ENCODE results near the gene RPS28. TPM values are rescaled to one million over a fixed set of nuclear protein-coding genes. Genes with fewer than 3 reads are reported as not detected.
A peak's percentile ranks its signal among the peaks of the same experiment; 100 is the strongest.
"Not testable (repeated sequence)": the region's sequence is repeated elsewhere in the genome, so short reads cannot be mapped to it uniquely, and the experiment has no call there.

RPS28 gene
- total RNA-seq = 1,343 to 1,395 TPM (median 1,352 TPM) in 3 replicates

DNA sequence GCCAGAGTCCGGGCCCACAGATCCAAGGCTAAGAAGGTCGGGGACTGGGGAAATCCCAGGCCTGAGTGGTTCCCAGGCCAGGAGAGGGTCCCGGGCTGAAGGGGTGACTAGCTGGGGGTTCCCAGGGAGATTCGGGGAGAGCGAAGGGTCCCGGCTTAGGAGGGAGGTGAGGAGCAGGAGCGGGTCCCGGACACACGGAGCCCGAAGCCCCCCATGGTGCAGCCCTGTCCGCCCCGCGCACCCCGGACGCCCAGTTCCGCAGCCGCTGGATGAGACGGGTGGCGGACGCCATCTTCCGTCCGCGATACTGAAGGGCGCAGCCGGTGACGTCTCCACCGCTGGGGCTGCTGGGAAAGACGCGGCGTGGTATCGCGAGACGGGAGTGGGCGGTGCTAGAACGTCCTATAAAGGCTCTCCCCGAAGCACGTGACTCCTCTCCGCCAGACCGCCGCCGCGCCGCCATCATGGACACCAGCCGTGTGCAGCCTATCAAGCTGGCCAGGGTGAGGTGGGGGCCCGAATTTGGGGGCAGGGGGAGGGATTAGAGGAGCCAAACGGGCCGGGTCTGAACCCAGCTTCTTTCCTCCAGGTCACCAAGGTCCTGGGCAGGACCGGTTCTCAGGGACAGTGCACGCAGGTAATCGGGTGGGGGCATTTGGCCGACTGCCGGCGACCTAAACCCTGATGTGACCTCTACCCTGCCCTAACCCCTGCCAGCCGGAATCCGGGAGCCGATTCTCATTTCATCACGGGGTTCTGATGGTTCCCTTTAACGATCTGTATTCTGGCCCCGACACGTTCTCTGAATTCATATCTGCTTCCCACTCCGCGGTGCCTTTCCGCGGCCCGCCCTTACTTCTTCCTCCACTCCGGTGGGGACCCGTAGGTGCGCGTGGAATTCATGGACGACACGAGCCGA lies at the start of gene RPS28, which contains the start of gene NDUFA7:
TSS of gene RPS28 (plus strand) at position 430 of the 919 bp plus-strand sequence. CDS start at position 465, 35 bp downstream.
TSS of gene NDUFA7 (minus strand) at position 309 of the 919 bp plus-strand sequence. CDS start at position 292, 17 bp downstream.
- peak; percentile 96 to 98 for DNase-seq (ENCODE audit: low spot score in 2 of 2, unreplicated experiment in 2 of 2)
- Mint-ChIP-seq H3K27ac (peak within 1 kb of the TSS; percentile 98), H3K4me3 (peak within 1 kb of the TSS; percentile 95), H3K27me3 (ENCODE audit: low read depth) (no peaks in the 10 kb centered on the region), H3K4me1 (peaks cover 27% of the 10 kb centered on the region), H3K9me3 (no peaks in the 10 kb centered on the region), H3K36me3 (no peaks in the 10 kb centered on the region)
- TF ChIP-seq, protein P1, sequence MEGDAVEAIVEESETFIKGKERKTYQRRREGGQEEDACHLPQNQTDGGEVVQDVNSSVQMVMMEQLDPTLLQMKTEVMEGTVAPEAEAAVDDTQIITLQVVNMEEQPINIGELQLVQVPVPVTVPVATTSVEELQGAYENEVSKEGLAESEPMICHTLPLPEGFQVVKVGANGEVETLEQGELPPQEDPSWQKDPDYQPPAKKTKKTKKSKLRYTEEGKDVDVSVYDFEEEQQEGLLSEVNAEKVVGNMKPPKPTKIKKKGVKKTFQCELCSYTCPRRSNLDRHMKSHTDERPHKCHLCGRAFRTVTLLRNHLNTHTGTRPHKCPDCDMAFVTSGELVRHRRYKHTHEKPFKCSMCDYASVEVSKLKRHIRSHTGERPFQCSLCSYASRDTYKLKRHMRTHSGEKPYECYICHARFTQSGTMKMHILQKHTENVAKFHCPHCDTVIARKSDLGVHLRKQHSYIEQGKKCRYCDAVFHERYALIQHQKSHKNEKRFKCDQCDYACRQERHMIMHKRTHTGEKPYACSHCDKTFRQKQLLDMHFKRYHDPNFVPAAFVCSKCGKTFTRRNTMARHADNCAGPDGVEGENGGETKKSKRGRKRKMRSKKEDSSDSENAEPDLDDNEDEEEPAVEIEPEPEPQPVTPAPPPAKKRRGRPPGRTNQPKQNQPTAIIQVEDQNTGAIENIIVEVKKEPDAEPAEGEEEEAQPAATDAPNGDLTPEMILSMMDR (IDR thresholded peaks at IDR 0.05; ENCODE audit: unreplicated experiment) = no peak

DNA sequence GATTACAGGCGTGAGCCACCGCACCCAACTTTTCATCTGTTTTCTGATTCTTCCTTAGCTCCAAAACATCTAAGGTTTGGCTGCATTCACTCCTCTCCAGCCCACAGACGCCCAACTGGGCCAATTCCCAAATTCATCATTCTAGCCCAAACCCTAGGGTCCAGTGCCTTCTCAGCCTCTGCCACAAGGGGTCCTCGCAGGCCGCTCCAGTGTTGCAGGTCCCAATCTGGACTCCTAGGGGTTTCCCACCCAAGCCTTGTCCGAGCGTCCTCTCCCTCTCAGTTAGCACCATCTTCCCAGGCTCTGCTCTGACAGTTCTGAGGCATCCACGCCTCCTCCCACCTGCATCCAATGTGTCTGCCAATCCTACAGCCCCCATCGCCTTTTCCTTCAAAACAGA lies 44.8 kb upstream of the RPS28 start:
- H3K27me3 Mint-ChIP-seq (ENCODE audit: low read depth); H3K4me1 Mint-ChIP-seq; H3K9me3 Mint-ChIP-seq; H3K27ac Mint-ChIP-seq; H3K4me3 Mint-ChIP-seq; H3K36me3 Mint-ChIP-seq; DNase-seq (ENCODE audit: low spot score in 2 of 2, unreplicated experiment in 2 of 2): not testable (repeated sequence)

DNA sequence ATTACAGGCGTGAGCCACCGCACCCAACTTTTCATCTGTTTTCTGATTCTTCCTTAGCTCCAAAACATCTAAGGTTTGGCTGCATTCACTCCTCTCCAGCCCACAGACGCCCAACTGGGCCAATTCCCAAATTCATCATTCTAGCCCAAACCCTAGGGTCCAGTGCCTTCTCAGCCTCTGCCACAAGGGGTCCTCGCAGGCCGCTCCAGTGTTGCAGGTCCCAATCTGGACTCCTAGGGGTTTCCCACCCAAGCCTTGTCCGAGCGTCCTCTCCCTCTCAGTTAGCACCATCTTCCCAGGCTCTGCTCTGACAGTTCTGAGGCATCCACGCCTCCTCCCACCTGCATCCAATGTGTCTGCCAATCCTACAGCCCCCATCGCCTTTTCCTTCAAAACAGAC lies 30.0 kb upstream of the RPS28 start:
- not testable (repeated sequence) for H3K27me3 Mint-ChIP-seq (ENCODE audit: low read depth); H3K36me3 Mint-ChIP-seq; H3K4me3 Mint-ChIP-seq; H3K9me3 Mint-ChIP-seq; H3K27ac Mint-ChIP-seq; H3K4me1 Mint-ChIP-seq; DNase-seq (ENCODE audit: low spot score in 2 of 2, unreplicated experiment in 2 of 2)

DNA sequence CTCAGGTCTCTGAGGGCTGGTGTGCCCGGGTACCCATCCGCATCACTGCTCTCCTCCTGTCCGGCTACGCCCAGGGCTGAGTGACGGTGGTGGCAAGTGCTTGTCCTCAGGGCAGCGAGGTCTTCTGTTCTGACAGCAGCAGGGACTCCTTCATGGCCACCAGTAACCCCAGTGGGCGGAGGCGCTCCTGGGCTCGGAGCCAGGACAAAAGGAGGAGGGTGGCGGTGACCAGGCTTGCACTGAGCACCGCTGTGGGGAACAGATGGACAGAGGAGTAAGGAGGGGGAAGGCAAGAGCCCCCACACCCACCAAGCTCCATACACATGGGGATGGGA lies 19.0 kb upstream of the RPS28 start:
- H3K4me3 Mint-ChIP-seq = no peak overlapping the region

GRCh38 chr19:8302734-8303133 lies 18.6 kb upstream of the RPS28 start:
- TF ChIP-seq, protein P1 (IDR thresholded peaks at IDR 0.05; ENCODE audit: unreplicated experiment) = no peak
- Mint-ChIP-seq H3K27me3 (ENCODE audit: low read depth) (no peaks in the 10 kb centered on the region), H3K4me1 (peaks cover 8% of the 10 kb centered on the region), H3K36me3 (peaks cover 3% of the 10 kb centered on the region), H3K27ac (no peak overlapping the region), H3K9me3 (no peaks in the 10 kb centered on the region), H3K4me3 (no peak overlapping the region)
- DNase-seq (ENCODE audit: low spot score in 2 of 2, unreplicated experiment in 2 of 2) = peak in 1 of 2 experiments; percentile 28

More for the DNA sequence above, 19.0 kb upstream of the RPS28 start:
- Mint-ChIP-seq H3K4me1 (peaks cover 4% of the 10 kb centered on the region), H3K9me3 (no peaks in the 10 kb centered on the region), H3K27me3 (ENCODE audit: low read depth) (no peaks in the 10 kb centered on the region), H3K27ac (no peak overlapping the region), H3K36me3 (peaks cover 3% of the 10 kb centered on the region)
- TF ChIP-seq, protein P1 (IDR thresholded peaks at IDR 0.05; ENCODE audit: unreplicated experiment) = no peak
- DNase-seq (ENCODE audit: low spot score in 2 of 2, unreplicated experiment in 2 of 2) = no peak

GRCh38 chr19:8304841-8305621 lies 16.3 kb upstream of the RPS28 start:
- Mint-ChIP-seq H3K4me3 (no peak overlapping the region), H3K27me3 (ENCODE audit: low read depth) (no peaks in the 10 kb centered on the region), H3K9me3 (no peaks in the 10 kb centered on the region), H3K27ac (peak overlapping the region; percentile 21), H3K36me3 (peaks cover 4% of the 10 kb centered on the region), H3K4me1 (peaks cover 17% of the 10 kb centered on the region)
- TF ChIP-seq, protein P1 (IDR thresholded peaks at IDR 0.05; ENCODE audit: unreplicated experiment) = no peak
- DNase-seq (ENCODE audit: low spot score in 2 of 2, unreplicated experiment in 2 of 2) = peak in 1 of 2 experiments; percentile 48

Data from mesothelial cell of epicardium (in vitro differentiated cells).